Large intestine (tissue), 3 donors: ENCODE measurements around the gene PTCD1. TPM values are rescaled to one million over a fixed set of nuclear protein-coding genes. Genes with fewer than 3 reads are reported as not detected.

Experiments
- DNase-seq, 2 donors: peaks; one replicate each; pipeline versions ENCODE4 v3.0.0 to v3.0.0-alpha.2; 2013
- H3K27ac ChIP-seq: one replicate; pipeline ENCODE4 v1.5.1; 2013; ENCODE audit warnings: low read length
- H3K27me3 ChIP-seq: 2 replicates; pipeline ENCODE4 v1.6.1; 2013; ENCODE audit warnings: low read length; ENCODE audit not compliant: control insufficient read depth, insufficient read depth
- H3K36me3 ChIP-seq: 2 replicates; pipeline ENCODE4 v1.6.1; 2013; ENCODE audit warnings: low read length; ENCODE audit not compliant: control insufficient read depth, insufficient read depth
- H3K4me1 ChIP-seq: one replicate; pipeline ENCODE4 v1.6.1; 2013; ENCODE audit warnings: low read length; ENCODE audit not compliant: control insufficient read depth, insufficient read depth
- H3K4me3 ChIP-seq: one replicate; pipeline ENCODE4 v1.5.1; 2013; ENCODE audit warnings: low read length
- H3K9me3 ChIP-seq: one replicate; pipeline ENCODE4 v1.6.1; 2013; ENCODE audit warnings: mild to moderate bottlenecking, low read depth, low read length, moderate library complexity; ENCODE audit not compliant: control insufficient read depth
- WGBS: methylation state at CpG from one replicate; pipeline ENCODE4 v1.1.5; 2013; ENCODE audit warnings: low lambda C conversion rate; ENCODE audit not compliant: insufficient coverage; 5-methylcytosine and 5-hydroxymethylcytosine counted together
- polyA plus RNA-seq: library from polyadenylated mRNA; unstranded; fragments of 120-200 nt; gene quantifications from one replicate; pipeline ENCODE4 v1.2.1, GENCODE V29; 2013

Gene PTCD1
- polyA plus RNA-seq, 1 donor, result 5.9 TPM

DNA sequence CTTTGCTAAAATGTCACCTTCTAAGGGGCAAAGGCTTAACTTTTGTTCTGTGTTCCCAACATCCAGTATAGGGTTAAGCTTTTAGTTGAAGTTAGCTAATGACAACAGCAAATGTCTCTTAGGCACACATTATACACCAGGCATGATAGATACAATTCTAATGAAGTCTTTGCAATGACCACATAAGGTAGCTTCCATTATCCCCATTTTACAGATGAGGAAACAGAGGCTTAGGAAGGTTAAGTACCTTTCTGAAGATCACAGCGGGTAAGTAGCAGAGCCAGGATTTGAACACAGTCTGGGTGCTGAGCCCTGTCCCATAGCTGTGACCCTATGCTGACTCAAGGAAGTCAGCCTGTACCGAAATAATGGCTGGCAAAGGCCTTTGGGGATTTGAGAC is 28.0 kb downstream of the PTCD1 start:
- no peak overlapping the region for H3K4me3 ChIP-seq
- H3K4me1 ChIP-seq, result peaks cover 4% of the 10 kb centered on the region
- H3K36me3 ChIP-seq, result peaks cover 46% of the 10 kb centered on the region
- DNase-seq, result no peak
- no CpG with 5 or more reads among the region's 2 CpGs for WGBS
- no peaks in the 10 kb centered on the region for H3K9me3 ChIP-seq
- no peaks in the 10 kb centered on the region for H3K27me3 ChIP-seq
- H3K27ac ChIP-seq, result no peak overlapping the region

DNA sequence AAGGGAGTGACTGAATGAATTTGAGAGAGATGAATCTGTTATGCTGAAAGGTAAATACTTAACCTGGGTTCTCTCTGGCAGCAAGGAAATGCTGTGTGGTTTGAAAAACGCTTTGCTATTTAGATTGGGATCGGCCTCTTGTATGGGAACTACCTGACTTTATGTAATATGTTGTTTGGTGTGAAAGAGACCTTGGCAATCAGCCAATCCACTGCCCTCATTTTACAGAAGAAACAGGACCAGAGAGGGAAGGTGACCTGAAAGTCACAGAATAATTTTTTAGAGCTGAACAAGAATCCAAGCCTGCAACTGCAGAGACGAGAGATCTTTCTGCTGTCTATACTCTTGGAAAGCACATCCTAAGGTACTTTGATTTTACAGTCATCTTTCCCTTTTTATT is 28.8 kb downstream of the PTCD1 start:
- Histone ChIP-seq H3K27me3 (no peaks in the 10 kb centered on the region), H3K4me3 (peak overlapping the region; percentile 90), H3K36me3 (peaks cover 42% of the 10 kb centered on the region), H3K9me3 (no peaks in the 10 kb centered on the region), H3K4me1 (peaks cover 4% of the 10 kb centered on the region), H3K27ac (no peak overlapping the region)
- no peak for DNase-seq
- 60% methylated on average over 1 of the region's 3 CpGs for WGBS

DNA sequence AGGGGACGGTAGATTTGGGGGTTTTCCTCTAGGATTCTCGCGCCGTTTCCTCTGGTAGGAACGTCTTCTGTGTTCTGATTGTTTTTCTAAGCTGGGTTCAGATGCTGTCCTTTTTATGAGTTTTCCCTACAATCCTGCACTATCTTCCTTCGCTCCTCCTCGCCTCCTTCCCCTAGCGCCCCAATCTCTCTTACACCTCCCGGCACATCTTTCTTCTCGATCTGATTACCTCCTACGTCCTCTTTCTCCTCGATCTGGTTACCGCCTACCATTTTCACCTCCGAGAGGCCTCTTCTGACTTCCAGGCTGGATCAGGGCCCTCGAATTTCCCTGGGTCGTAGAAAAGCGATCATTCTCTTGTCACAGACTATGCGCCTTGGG is 29.4 kb downstream of the PTCD1 start:
- peak overlapping the region; percentile 88 for H3K27ac ChIP-seq
- H3K4me1 ChIP-seq, result peaks cover 4% of the 10 kb centered on the region
- DNase-seq, result no peak
- H3K9me3 ChIP-seq, result no peaks in the 10 kb centered on the region
- peak overlapping the region; percentile 90 for H3K4me3 ChIP-seq
- peaks cover 42% of the 10 kb centered on the region for H3K36me3 ChIP-seq
- H3K27me3 ChIP-seq, result no peaks in the 10 kb centered on the region
- 0% methylated on average over 5 of the region's 18 CpGs for WGBS

DNA sequence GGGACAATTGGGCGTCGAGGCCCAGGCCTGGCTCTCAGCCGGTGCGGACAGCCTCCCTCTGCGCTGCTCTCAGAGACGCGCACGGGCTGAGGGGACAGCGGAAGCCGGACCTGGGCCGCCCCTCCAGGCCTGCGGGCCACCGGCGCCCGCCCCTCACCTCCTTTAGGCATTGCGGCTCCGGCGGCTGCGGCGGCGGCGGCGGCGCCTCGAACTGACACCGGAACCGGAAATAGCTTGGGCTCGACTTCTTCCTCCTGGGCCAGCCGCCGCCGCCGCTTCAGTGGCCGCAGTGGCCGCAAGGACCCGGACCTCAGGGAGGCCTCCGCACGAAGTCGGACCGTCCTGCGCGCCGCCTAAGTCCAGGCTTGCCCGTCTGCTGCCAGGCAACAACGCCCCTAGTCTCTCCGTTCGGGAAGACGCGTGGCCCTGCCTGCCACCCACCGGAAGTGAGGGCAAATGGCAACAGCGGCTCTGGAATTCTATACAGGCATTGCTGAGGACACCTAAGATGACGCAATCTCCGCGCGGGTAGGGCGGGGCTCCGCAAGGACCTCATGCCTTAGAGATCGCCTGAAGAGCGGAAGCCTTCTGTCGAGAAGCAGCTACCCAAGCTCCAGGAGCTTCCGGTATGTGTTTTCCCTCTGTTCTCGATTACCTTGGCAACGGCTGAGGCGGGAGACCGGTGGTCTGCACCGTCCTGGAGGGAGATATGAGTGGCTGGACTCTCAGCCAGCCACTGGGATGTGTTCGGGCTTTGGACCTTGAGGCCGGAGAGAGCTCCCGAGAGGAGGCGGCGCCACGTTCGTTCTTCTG is 30.0 kb downstream of the PTCD1 start, which contains the start of the genes BUD31 and PDAP1:
Gene BUD31, plus strand, starts transcription at position 591 of the 813 bp plus-strand sequence. CDS start 2,124 bp downstream, outside the sequence.
Gene PDAP1, minus strand, starts transcription at position 219 of the 813 bp plus-strand sequence. Its CDS starts 49 bp downstream, at position 170.
- H3K27ac ChIP-seq, result peak within 1 kb of the TSS; percentile 88
- H3K4me1 ChIP-seq, result peaks cover 4% of the 10 kb centered on the region
- H3K4me3 ChIP-seq, result peak within 1 kb of the TSS; percentile 90
- no CpG with 5 or more reads among the region's 72 CpGs for WGBS
- H3K27me3 ChIP-seq, result no peaks in the 10 kb centered on the region
- H3K9me3 ChIP-seq, result no peaks in the 10 kb centered on the region
- H3K36me3 ChIP-seq, result peaks cover 42% of the 10 kb centered on the region
- peak; percentile 91 to 97 for DNase-seq

DNA sequence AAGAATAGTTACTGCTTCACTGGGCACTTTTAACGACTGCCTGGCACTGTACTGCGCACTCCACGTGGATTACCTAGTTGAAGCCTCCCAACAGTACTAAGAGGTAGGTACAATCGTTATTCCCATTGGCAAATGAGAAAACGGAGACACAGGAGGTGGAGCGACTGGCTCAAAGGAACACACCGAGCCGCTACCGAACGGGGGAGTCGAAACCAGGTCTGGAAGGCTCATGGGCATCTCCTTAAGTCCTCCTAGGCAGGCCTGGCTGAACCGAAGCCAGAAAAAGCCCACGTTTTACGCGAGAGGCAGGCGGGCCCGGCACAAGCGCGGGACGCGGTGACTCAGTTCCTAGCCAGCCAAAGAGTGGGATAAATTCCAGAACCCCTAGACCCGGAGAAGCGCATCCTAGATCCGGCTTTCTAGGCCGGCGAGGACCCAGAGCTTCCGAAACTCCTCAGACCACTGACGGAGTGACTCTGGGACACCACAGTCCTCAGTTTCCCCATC is 30.7 kb downstream of the PTCD1 start:
- peak in 1 of 2 donors; percentile 33 for DNase-seq
- peaks cover 4% of the 10 kb centered on the region for H3K4me1 ChIP-seq
- no peaks in the 10 kb centered on the region for H3K27me3 ChIP-seq
- H3K4me3 ChIP-seq, result peak overlapping the region; percentile 90
- WGBS, result no CpG with 5 or more reads among the region's 28 CpGs
- H3K27ac ChIP-seq, result peak overlapping the region; percentile 88
- no peaks in the 10 kb centered on the region for H3K9me3 ChIP-seq
- H3K36me3 ChIP-seq, result peaks cover 43% of the 10 kb centered on the region

DNA sequence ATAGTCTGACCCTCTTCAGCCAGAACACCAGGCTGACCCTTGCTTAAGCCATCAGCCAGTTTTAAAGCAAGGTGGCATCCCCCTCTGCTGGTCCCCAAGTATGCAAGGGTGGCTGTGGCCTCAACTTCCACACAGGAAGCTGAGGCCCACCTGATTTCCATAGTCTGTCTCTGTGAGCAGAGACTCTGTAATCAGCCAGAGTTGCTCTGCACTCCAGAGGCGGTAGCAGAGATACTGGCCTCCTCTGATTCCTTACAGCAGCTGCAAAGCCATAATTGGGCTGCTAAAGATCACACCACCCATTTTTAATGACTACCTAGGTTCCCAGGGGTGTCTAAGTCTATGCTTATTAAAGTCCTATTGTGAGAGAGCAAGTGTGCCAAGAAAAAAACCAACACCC is 32.0 kb downstream of the PTCD1 start:
- H3K27ac ChIP-seq, result no peak overlapping the region
- no CpG with 5 or more reads among the region's 1 CpG for WGBS

DNA sequence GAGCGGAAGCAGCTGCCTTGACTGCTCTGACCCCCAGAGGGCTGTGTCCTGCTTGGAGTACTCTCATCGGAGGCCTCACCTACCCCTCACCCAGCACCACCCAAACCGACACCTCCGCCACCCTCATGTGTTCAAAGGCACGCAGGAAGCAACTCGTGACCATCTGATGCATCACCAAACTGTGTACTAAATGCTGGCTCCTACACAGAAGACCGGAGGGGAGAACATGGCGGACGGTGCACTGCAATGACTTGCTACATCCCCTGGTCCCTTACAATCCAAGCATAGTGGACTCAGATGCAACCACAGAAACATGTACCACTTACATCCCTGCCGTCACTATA is 33.6 kb downstream of the PTCD1 start:
- no peak overlapping the region for H3K4me3 ChIP-seq
- peaks cover 2% of the 10 kb centered on the region for H3K4me1 ChIP-seq
- H3K9me3 ChIP-seq, result no peaks in the 10 kb centered on the region
- H3K27ac ChIP-seq, result no peak overlapping the region
- no peaks in the 10 kb centered on the region for H3K27me3 ChIP-seq
- H3K36me3 ChIP-seq, result peaks cover 44% of the 10 kb centered on the region
- no CpG with 5 or more reads among the region's 10 CpGs for WGBS
- DNase-seq, result no peak

More for the DNA sequence above, 32.0 kb downstream of the PTCD1 start:
- Histone ChIP-seq H3K4me1 (peaks cover 4% of the 10 kb centered on the region), H3K4me3 (no peak overlapping the region), H3K27me3 (no peaks in the 10 kb centered on the region), H3K36me3 (peaks cover 40% of the 10 kb centered on the region), H3K9me3 (no peaks in the 10 kb centered on the region)
- no peak for DNase-seq

DNA sequence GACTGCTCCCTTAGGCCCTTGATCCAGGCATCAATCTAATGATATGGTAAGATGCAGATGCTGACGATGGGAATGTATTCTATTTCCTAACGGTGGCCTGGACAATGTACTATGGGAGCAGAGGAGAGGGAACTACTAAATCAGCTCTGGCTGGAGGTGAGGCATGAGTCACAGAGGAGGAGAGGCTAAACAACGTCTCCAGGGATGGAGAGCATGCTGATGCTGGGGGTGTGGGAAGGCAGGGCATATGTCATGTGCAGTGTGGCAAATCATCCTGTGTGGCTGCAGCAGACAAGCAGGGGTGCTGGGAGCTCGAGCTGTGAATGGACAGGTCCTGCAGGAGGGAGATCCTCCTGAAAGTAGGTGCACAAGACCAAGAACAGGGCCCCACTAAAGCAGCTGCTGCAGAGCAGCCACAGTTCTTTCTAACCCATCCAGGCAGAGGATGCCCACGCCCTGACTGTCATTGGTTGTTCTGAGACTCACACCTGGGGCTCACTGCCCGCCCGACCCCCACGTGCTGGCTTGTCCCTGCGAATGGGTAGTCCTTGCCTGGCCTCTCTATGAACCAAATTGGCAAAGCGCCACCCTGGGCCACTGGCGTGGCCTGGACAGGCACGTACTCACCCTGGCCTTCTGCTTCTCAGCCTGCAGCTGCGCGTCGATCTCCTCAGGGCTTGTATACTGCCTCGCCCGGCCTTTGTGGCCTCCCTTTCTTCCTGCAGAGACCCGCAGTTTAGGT is 34.2 kb downstream of the PTCD1 start:
- WGBS, result 100% methylated on average over 2 of the region's 18 CpGs
- no peaks in the 10 kb centered on the region for H3K9me3 ChIP-seq
- H3K27ac ChIP-seq, result no peak overlapping the region
- H3K4me1 ChIP-seq, result no peaks in the 10 kb centered on the region
- H3K36me3 ChIP-seq, result peaks cover 50% of the 10 kb centered on the region
- H3K4me3 ChIP-seq, result no peak overlapping the region
- no peak for DNase-seq
- H3K27me3 ChIP-seq, result no peaks in the 10 kb centered on the region

DNA sequence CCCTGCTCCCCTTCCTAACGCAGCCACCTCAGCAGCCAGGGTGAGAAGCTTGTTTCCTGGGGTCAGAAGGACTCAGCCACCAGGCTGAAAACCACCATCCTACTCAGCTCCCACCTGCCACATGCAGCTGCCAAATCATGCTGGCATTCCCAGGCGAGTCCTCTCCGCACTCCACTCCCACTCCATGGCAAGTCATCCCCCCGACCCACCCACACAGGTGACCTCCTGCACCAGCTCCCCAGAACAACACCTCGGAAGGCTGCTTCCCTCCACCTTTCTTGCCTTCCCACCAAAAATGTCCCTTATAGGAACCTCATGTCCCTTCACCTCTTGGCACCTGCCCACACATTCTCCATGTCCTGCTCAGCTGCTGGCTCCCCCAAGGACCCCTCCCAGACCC is 34.8 kb downstream of the PTCD1 start:
- Histone ChIP-seq H3K27ac (no peak overlapping the region), H3K27me3 (no peaks in the 10 kb centered on the region), H3K36me3 (peaks cover 56% of the 10 kb centered on the region), H3K4me3 (no peak overlapping the region), H3K9me3 (no peaks in the 10 kb centered on the region), H3K4me1 (no peaks in the 10 kb centered on the region)
- no CpG with 5 or more reads among the region's 5 CpGs for WGBS
- DNase-seq, result no peak

DNA sequence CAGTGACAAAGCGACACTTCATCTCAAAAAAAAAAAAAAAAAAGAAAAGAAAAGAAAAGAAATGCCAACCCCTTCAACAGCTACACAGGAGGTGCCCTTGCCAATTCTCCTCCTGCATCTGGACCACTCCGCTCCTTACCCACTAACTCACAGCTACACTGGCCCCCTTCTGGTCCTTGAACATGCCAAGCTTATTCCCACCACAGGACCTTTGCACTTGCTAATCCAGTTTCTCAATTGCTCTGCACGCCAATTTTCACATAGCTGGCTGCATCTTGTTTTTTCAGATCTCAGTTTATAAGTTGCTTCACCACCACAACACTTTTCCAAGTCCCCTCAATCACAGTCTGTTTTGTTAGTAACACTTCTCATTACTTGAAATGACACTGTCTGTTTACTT is 35.7 kb downstream of the PTCD1 start:
- no peak overlapping the region for H3K4me3 ChIP-seq
- WGBS, result no CpG with 5 or more reads among the region's 3 CpGs
- H3K36me3 ChIP-seq, result peaks cover 65% of the 10 kb centered on the region
- no peak overlapping the region for H3K27ac ChIP-seq
- no peaks in the 10 kb centered on the region for H3K4me1 ChIP-seq
- DNase-seq, result no peak
- H3K9me3 ChIP-seq, result no peaks in the 10 kb centered on the region
- H3K27me3 ChIP-seq, result no peaks in the 10 kb centered on the region
